Measurements from ENCODE around the gene MAGI1.

The MAGI1 gene

GRCh38 chr3:65828706-65829105 is 210.0 kb downstream of the MAGI1 start:
- no peak for DNase-seq

- no peak for DNase-seq
Observed at GRCh38 chr3:65827076-65827475, 211.6 kb downstream of the MAGI1 start.

- no peak for DNase-seq
Observed at GRCh38 chr3:65824166-65824565, 214.6 kb downstream of the MAGI1 start.

- no peak for DNase-seq
Observed at GRCh38 chr3:65820600-65820999, 218.1 kb downstream of the MAGI1 start.

- DNase-seq: no peak
Observed at GRCh38 chr3:65819896-65820295, 218.8 kb downstream of the MAGI1 start.

- DNase-seq: no peak
Observed at GRCh38 chr3:65817553-65818126, 221.1 kb downstream of the MAGI1 start.

GRCh38 chr3:65816208-65816607 is 222.5 kb downstream of the MAGI1 start:
- DNase-seq: no peak

- no peak for DNase-seq
Observed at GRCh38 chr3:65814845-65815578, 223.7 kb downstream of the MAGI1 start.

- DNase-seq: no peak
Observed at GRCh38 chr3:65811892-65812291, 226.8 kb downstream of the MAGI1 start.

GRCh38 chr3:65811086-65811761 is 227.5 kb downstream of the MAGI1 start:
- no peak for DNase-seq

- DNase-seq: no peak
Observed at GRCh38 chr3:65810302-65810701, 228.4 kb downstream of the MAGI1 start.

GRCh38 chr3:65809641-65810150 is 229.0 kb downstream of the MAGI1 start:
- no peak for DNase-seq

GRCh38 chr3:65808824-65809223 is 229.9 kb downstream of the MAGI1 start:
- DNase-seq: no peak

- DNase-seq: no peak
Observed at GRCh38 chr3:65808407-65808806, 230.3 kb downstream of the MAGI1 start.

GRCh38 chr3:65807225-65807624 is 231.5 kb downstream of the MAGI1 start:
- DNase-seq: no peak

GRCh38 chr3:65806600-65806999 is 232.1 kb downstream of the MAGI1 start:
- no peak for DNase-seq

- DNase-seq: no peak
Observed at GRCh38 chr3:65796676-65797075, 242.0 kb downstream of the MAGI1 start.

GRCh38 chr3:65795166-65795565 is 243.6 kb downstream of the MAGI1 start:
- no peak for DNase-seq

GRCh38 chr3:65793495-65794200 is 245.1 kb downstream of the MAGI1 start:
- no peak for DNase-seq

- no peak for DNase-seq
Observed at GRCh38 chr3:65788461-65788860, 250.3 kb downstream of the MAGI1 start.

- no peak for DNase-seq
Observed at GRCh38 chr3:65787827-65788226, 250.9 kb downstream of the MAGI1 start.

GRCh38 chr3:65787340-65787739 is 251.4 kb downstream of the MAGI1 start:
- no peak for DNase-seq

- no peak for DNase-seq
Observed at GRCh38 chr3:65786890-65787289, 251.8 kb downstream of the MAGI1 start.

Measured in CD4-positive, alpha-beta T cell treated with Interleukin-1 beta for 1 hour (primary cell).